Stimulated activated CD8-positive, alpha-beta memory T cell treated with anti-CD3 and anti-CD28 coated beads, Interleukin-12 subunit alpha, Interleukin-12 subunit beta, amount 100 ng/mL, for 24 hours (primary cell): ENCODE data around the gene TMTC1.

Experiments
- DNase-seq: peaks from one replicate; pipeline ENCODE4 v3.0.0-alpha.2; 2020; ENCODE audit errors: extremely low read depth

TMTC1 gene

DNA sequence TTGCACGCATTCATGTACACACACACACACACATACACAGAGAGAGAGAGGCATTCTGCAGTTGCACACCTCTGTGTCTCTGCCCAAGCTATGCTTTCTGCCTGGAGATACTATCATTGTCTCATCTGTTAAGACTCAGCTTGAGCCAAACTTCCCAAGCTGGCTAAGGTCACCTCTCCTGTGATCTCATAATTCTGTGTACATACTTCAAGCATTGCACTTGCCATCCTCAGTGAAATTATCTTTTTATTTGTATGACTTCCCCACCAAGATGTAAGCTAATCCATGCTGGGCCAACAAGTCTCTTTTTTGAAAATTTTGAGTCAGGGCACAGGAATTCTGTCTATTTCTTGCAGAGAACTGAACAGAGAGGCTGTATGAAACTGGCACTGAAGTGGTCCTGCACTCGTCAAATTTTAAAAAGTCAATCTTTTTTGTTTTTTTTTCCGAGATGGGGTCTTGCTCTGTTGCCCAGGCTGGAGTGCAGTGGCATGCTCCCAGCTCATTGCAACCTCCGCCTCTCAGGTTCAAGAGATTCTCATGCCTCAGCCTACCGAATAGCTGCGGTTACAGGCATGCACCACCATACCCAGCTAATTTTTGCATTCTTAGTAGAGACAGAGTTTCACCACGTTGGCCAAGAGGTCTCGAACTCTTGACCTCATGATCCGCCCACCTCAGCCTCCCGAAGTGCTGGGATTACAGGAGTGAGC lies 44.3 kb downstream of the TMTC1 start:
- no peak for DNase-seq

GRCh38 chr12:29738365-29738764 lies 45.4 kb downstream of the TMTC1 start:
- no peak for DNase-seq

DNA sequence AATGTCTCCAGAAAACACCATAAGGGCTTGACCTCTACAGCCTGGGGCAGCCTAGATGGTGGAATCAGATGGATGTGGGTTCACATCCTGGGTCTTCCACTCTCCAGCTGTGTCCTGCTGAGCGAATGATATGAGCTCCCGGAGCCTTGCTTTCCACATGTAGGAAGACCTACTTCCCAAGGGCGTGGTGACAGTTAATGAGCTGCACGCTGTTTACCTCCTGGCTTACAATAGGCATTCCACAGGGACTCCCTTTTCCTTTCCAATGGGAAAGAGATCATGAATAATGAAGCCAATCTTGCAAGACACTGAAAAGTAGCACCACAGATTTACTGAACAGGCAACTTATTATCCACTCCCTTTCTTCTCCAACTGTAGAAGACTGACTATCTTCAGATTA lies 46.1 kb downstream of the TMTC1 start:
- no peak for DNase-seq

DNA sequence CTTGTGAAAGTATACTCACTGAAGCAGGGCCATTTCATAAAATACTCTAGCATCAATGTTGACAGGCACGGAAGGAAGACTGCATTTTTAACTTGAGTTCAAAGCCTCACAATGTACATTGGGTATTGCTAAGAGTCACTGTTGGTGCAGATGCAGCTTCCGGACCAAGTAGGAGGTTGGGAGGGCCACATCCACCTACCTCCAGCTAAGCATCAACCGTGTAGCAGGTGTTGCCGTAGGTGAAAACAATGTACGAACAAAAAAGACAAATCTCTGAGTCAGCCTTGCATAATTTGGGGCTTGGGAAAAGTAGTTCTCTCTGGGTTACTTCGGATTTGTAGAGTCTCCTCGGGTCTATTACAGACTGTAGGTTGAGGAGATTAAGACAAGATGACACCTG lies 48.1 kb downstream of the TMTC1 start:
- DNase-seq, result no peak

DNA sequence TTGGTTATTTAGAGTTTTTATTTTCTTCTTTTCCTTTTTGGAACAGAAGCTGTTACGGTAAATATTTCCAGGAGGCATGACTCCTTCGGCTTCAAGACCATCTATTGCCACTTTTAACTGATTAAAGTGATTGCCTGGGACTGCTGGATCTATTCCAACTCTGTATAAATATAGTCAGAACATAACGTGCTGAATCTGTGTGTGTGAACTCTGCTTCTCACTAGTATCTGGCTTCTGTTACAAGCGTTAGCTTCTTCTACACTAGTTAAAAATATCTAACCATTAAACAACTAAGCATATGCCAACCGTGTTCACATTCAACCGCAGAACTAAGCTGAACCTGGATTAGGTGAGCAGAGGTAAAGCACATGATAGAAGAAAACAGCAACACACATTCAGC lies 49.0 kb downstream of the TMTC1 start:
- DNase-seq, result no peak

DNA sequence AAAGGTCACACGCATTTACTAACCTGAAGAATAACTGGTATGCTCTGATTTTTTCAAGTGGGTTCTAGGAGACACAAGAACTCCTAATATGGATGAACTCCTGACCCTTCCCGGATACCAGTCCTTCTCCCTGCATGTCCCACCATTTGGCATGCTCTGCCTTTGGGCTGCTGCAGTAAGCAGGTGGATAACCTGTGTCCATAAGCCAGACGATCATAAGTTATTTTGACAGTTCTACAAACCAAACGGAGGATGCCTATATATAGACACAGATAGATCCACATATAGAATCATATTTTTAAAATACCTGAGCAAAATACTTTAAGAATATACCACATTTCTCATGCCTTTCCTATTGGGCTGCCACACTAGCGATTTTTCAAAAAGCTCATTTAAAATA lies 49.4 kb downstream of the TMTC1 start:
- no peak for DNase-seq

- no peak for DNase-seq
Observed at GRCh38 chr12:29733501-29733900, 50.2 kb downstream of the TMTC1 start.

- no peak for DNase-seq
Observed at GRCh38 chr12:29733060-29733459, 50.7 kb downstream of the TMTC1 start.

- no peak for DNase-seq
Observed at GRCh38 chr12:29732593-29732992, 51.1 kb downstream of the TMTC1 start.

- no peak for DNase-seq
Observed at GRCh38 chr12:29732191-29732590, 51.6 kb downstream of the TMTC1 start.

DNA sequence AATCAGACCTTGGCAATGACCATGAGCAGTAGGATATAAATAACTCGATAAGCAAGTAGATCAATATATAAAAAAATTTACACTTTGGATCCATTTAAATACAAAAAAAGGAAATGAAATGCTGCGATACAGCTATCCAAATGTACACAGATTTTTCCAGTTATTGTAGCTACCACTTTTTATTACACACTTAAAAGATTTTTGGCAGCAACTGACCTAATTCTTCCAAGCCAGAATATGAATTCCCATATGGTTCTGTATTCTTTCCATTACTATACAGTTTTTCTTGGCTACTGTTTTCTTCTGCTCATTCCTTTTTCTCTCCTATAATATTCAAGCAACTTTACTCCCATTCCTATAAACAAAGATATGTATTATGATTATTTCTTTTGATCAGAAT lies 52.2 kb downstream of the TMTC1 start:
- no peak for DNase-seq

DNA sequence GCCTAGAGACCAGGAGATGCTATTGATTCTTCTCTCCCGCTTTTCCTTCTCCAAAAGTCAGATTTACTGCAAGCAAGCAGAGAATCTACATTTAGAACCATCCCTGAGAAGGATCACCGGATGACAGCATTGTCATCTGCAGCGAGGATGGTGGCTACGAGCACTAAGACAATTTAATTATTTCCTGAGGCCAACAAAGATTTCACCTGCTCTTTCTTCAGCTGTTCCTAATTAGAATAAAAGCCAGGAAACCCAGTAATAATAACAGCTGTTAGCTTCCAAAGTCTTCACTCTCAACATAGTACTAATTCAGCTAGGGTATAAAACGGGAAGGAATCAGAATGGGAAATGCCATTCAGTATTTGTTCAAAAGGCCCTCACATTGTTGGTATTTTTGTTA lies 53.3 kb downstream of the TMTC1 start:
- no peak for DNase-seq

DNA sequence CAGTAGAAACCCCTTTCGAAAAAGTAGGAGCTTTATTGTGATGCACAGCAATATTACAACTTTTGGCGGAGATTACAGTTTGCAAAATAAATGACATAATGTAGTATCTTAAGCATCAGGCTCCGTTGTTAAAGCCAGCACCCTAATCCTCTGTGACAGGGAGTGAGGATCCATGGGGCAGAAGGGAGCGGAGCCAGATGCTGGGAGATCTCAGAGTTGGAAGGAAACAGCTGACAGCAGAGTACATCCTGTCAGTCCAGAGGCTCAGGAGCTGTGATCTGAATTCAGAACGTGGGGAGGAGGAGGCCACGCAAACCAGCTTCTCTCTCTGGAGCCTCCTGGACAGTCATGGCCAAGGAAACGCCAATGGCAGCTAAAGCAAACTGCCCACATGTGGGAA lies 55.7 kb downstream of the TMTC1 start:
- DNase-seq, result no peak

DNA sequence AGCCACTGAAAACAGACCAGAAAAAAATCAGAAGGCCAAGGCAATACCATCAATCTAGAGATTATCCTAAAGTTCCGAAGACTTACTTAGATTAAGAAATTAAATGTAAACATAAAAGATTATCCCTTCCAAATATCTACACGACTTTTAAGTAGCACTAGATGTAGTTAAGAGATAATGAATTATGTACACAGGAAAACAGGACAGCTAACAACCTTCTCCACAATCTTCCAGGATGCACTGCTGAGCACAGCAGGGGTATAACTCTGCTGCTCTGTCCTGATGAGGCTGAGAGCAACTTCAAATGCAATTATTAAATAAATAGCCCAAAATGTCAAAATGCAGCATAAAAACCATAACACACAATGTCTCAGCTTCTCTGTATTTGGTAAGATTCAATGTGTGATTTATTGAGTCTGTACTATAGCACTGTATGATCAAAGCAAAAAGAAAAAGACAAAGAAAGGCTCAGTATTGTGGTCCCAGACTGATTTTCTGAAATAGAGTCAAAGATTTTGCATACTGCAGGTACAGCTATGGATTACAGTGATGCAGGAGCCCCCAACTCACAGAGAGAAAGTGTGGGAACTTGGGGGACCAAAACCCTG lies 56.9 kb downstream of the TMTC1 start:
- DNase-seq, result no peak

GRCh38 chr12:29726321-29726692 lies 57.4 kb downstream of the TMTC1 start:
- DNase-seq, result no peak

DNA sequence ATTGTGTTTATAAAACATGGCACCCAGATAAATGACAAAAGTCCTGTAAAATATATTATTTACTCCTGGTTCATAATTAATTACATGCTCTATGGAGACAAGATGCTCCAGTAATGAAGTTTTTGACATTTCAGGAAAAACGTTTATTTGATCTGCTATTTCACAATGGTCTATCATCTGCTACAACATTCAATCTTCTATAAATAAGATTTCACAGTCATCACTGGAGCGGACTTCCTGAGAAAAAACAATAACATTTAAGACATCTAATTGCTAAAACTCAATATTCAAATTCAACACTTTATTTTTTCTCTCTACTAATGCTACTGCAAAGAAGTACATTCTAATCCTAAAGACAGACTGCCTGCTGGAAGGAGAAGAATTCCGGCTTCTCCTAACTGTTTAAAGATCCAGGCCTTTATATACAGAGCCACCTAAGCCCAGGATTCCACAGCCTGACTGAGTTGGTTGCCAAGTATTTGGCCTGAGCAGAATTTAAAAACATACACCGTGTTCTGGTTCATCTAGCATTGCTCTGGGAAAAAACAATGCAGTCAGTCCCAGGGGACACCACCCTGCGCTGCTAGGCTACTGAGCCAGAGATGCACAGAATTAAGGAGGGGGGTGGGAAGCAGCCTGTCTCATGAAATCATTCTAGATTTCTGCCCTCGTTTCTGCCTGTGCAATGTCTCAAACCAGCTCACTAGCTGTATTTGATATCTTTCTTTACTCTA lies 58.0 kb downstream of the TMTC1 start:
- no peak for DNase-seq

DNA sequence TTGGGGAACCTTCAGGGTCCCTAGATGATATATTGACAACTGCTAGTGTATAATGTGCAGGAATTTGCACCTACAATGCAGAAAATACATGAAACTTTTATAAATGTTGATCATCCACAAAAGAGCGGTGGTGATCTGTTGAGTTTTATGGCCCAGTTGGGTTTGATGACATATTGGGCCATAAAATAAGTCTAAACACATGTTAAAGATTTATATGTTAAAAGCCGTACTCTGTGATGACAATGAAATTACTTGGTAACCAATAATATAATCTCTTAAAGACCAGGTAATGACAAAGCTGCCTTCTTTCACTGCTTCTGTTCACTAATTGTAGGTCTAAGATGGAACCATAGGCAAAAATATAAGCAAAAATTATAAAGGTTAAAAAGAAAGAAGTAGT lies 61.6 kb downstream of the TMTC1 start:
- no peak for DNase-seq

- DNase-seq, result no peak
Observed at GRCh38 chr12:29719381-29719780, 64.4 kb downstream of the TMTC1 start.

DNA sequence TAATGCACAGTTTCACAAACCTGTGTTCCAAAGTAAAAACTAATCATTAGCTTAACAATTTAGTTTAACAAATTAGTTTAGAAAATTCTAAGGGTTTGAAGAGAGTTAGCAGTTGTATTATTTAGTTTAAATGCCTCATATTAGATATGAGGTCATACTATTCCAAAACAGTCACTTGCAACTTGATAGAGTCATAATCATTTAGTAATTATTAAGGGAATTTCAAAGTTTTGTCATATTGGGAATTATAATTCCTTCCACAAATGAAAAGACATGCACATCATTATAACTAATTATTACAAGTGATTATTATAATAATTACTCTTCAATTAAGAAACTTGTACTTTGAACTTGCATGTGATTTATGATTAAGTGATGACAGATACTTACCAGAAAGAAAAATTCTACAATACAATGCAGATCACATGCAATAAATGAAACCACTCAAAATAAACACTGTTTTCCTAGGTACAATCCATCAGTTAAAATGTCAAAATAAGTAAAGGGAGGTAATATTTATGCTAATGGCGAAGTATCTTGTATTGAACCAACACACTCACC lies 66.1 kb downstream of the TMTC1 start:
- DNase-seq, result no peak

- DNase-seq, result no peak
Observed at GRCh38 chr12:29714966-29715365, 68.8 kb downstream of the TMTC1 start.

- DNase-seq, result no peak
Observed at GRCh38 chr12:29713729-29714128, 70.0 kb downstream of the TMTC1 start.

DNA sequence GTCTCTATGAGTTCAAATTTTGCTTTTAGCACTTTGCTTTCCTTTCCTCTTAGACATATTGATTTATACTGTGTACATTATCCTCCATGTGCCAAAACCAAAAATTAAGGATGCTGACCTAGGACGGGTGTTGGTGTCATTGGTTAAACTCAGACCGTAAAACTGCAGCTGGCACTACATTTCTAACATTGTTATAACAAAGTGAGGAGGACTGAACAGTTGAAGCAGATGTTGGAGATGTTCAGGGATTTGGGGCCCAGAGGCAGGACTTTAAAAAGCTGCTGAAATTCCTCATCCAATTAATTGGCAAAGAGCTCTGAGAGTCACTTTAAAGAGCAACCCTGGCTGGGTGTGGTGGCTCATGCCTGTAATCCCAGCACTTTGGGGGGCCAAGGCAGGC lies 72.4 kb downstream of the TMTC1 start:
- no peak for DNase-seq

DNA sequence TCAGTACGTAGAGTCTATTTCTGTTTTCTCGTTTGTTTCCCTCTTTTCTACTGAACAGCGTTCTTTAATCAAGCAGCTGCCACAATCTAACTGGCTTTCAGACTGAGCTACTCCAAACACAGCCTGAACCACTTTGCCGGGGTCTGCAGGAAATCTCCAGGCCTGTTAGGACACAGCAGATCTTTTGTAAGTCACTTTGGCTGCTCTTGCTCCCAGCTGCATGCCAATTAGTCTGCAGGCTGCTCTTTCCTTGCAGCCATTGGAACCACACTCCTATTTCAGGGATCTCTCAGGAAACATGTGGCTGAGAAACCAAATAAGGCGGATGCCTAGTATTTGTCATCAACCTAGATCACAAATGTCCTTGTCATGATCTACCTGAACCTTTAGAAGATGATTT lies 73.6 kb downstream of the TMTC1 start:
- no peak for DNase-seq
